SU-DHL-6 (cell line): ENCODE results near the gene ARID4A.

Source experiments
- CTCF ChIP-seq: fragments of 200-600 bp; sonication (generic); IDR thresholded peaks from one replicate; pipeline ENCODE4 v1.5.1; 2017; ENCODE audit warnings: antibody characterized with exemption, mild to moderate bottlenecking, low read length, moderate library complexity; ENCODE audit not compliant: insufficient read depth, poor library complexity, severe bottlenecking
- EZH2phosphoT487 ChIP-seq: fragments of 200-600 bp; sonication (generic), shearing (Covaris generic); conservative IDR thresholded peaks from 2 replicates; pipeline ENCODE4 v1.6.1; 2018; ENCODE audit warnings: mild to moderate bottlenecking, antibody characterized with exemption, low read length, moderate library complexity, mixed read lengths

GRCh38 chr14:58315606-58316005 lies 17.3 kb downstream of the ARID4A start:
- TF ChIP-seq CTCF (no peak), EZH2phosphoT487 (no peak)
